Measurements from ENCODE around the gene SLC22A16. TPM values are rescaled to one million over a fixed set of nuclear protein-coding genes. Genes with fewer than 3 reads are reported as not detected.

SLC22A16 gene
- total and polyA plus RNA-seq, 2 of the 13 experiments (the other 11 are each of a cell fraction or from before 2014, with no cell fraction given): 0.04 TPM; not detected in 1

DNA sequence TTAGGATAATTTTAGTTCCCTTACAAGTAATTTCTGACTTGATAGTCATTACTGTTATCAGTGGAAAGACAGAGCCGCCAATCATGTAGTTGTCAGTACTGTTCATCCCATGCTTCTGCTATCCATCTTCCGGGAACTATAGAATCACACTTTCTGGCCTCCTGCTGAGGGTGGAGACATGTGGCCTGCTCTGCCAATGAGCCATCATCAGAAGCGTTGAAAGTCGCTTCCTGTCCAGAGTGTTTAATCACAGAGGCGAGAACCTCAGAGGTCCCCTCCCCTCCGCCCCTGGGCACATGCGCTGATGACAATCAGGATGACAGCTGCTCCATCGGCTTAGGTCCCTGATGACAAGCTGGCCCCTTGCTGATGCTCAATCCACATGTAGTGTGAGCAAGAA, 64.1 kb downstream of the SLC22A16 start:
- intact Hi-C loops (cut with micrococcal nuclease; ENCODE audit: unreplicated experiment): no loop called here
- in situ Hi-C loops (cut with HindIII; ENCODE audit: extremely low pct_ligation_motif_present, low pct_unique_long_range_greater_than_20kb): no loop called here
- Histone ChIP-seq H3K27me3 (ENCODE audit: control insufficient read depth in 1 of 2, insufficient read depth in 2 of 2, low read length in 2 of 2) (no peaks in the 10 kb centered on the region; a peak in 1 of 5 replicates), H4K20me1 (ENCODE audit: insufficient read depth, low read length) (no peaks in the 10 kb centered on the region), H3K79me2 (ENCODE audit: insufficient read depth, low read length) (no peaks in the 10 kb centered on the region), H3K9ac (ENCODE audit: insufficient read depth, low read depth, low read length) (no peak overlapping the region), H3K4me2 (ENCODE audit: low read depth, low read length) (no peak overlapping the region), H3K9me3 (ENCODE audit: low read length) (no peaks in the 10 kb centered on the region), H3K4me3 (replicated peaks in 1 of 3; ENCODE audit: insufficient read depth in 1 of 3, low read depth in 2 of 3, low read length in 3 of 3) (no peak overlapping the region), H2AFZ (ENCODE audit: low read length) (no peak overlapping the region), H3K27ac (ENCODE audit: extremely low read length, insufficient read depth, low read length) (no peak overlapping the region), H3K36me3 (replicated peaks in 1 of 2; ENCODE audit: control insufficient read depth in 1 of 2, insufficient read depth in 2 of 2, low read length in 2 of 2) (0 out of 5 replicates have a peak, but pooled peaks cover 0 to 4% of the 10 kb centered on the region in 2 experiments), H3K4me1 (ENCODE audit: insufficient read depth, low read length) (peaks cover 21% of the 10 kb centered on the region)
- POLR2A ChIA-PET: no interaction called here
- TF ChIP-seq MAFK (conservative IDR thresholded peaks at IDR 0.05 in 1 of 2, IDR thresholded peaks at IDR 0.05 in 1 of 2; ENCODE audit: low read length in 2 of 2): no peak
- TF ChIP-seq, protein P1, sequence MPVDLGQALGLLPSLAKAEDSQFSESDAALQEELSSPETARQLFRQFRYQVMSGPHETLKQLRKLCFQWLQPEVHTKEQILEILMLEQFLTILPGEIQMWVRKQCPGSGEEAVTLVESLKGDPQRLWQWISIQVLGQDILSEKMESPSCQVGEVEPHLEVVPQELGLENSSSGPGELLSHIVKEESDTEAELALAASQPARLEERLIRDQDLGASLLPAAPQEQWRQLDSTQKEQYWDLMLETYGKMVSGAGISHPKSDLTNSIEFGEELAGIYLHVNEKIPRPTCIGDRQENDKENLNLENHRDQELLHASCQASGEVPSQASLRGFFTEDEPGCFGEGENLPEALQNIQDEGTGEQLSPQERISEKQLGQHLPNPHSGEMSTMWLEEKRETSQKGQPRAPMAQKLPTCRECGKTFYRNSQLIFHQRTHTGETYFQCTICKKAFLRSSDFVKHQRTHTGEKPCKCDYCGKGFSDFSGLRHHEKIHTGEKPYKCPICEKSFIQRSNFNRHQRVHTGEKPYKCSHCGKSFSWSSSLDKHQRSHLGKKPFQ (CRISPR knock-in tag; IDR thresholded peaks at IDR 0.05; ENCODE audit: insufficient replicate concordance): no peak
- TF ChIP-seq, protein P2, sequence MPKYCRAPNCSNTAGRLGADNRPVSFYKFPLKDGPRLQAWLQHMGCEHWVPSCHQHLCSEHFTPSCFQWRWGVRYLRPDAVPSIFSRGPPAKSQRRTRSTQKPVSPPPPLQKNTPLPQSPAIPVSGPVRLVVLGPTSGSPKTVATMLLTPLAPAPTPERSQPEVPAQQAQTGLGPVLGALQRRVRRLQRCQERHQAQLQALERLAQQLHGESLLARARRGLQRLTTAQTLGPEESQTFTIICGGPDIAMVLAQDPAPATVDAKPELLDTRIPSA (CRISPR knock-in tag; IDR thresholded peaks at IDR 0.05; ENCODE audit: borderline replicate concordance): no peak
- TF ChIP-seq, protein P3, sequence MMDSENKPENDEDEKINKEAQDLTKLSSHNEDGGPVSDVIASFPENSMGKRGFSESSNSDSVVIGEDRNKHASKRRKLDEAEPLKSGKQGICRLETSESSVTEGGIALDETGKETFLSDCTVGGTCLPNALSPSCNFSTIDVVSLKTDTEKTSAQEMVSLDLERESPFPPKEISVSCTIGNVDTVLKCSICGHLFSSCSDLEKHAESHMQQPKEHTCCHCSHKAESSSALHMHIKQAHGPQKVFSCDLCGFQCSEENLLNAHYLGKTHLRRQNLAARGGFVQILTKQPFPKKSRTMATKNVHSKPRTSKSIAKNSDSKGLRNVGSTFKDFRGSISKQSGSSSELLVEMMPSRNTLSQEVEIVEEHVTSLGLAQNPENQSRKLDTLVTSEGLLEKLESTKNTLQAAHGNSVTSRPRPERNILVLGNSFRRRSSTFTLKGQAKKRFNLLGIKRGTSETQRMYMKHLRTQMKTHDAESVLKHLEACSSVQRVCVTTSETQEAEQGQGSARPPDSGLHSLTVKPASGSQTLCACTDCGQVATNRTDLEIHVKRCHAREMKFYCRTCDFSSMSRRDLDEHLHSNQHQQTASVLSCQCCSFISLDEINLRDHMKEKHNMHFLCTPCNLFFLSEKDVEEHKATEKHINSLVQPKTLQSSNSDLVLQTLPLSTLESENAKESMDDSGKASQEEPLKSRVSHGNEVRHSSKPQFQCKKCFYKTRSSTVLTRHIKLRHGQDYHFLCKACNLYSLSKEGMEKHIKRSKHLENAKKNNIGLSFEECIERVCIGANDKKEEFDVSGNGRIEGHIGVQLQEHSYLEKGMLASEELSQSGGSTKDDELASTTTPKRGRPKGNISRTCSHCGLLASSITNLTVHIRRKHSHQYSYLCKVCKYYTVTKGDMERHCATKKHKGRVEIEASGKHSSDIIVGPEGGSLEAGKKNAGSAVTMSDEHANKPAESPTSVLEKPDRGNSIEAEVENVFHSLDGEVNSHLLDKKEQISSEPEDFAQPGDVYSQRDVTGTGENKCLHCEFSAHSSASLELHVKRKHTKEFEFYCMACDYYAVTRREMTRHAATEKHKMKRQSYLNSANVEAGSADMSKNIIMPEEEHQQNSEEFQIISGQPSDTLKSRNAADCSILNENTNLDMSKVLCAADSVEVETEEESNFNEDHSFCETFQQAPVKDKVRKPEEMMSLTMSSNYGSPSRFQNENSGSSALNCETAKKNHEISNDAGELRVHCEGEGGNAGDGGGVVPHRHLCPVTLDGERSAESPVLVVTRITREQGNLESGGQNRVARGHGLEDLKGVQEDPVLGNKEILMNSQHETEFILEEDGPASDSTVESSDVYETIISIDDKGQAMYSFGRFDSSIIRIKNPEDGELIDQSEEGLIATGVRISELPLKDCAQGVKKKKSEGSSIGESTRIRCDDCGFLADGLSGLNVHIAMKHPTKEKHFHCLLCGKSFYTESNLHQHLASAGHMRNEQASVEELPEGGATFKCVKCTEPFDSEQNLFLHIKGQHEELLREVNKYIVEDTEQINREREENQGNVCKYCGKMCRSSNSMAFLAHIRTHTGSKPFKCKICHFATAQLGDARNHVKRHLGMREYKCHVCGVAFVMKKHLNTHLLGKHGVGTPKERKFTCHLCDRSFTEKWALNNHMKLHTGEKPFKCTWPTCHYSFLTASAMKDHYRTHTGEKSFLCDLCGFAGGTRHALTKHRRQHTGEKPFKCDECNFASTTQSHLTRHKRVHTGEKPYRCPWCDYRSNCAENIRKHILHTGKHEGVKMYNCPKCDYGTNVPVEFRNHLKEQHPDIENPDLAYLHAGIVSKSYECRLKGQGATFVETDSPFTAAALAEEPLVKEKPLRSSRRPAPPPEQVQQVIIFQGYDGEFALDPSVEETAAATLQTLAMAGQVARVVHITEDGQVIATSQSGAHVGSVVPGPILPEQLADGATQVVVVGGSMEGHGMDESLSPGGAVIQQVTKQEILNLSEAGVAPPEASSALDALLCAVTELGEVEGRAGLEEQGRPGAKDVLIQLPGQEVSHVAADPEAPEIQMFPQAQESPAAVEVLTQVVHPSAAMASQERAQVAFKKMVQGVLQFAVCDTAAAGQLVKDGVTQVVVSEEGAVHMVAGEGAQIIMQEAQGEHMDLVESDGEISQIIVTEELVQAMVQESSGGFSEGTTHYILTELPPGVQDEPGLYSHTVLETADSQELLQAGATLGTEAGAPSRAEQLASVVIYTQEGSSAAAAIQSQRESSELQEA (CRISPR knock-in tag; IDR thresholded peaks at IDR 0.05; ENCODE audit: not compliant biosample characterization): no peak
- TF ChIP-seq, protein P4, sequence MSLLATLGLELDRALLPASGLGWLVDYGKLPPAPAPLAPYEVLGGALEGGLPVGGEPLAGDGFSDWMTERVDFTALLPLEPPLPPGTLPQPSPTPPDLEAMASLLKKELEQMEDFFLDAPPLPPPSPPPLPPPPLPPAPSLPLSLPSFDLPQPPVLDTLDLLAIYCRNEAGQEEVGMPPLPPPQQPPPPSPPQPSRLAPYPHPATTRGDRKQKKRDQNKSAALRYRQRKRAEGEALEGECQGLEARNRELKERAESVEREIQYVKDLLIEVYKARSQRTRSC (CRISPR knock-in tag; IDR thresholded peaks at IDR 0.05; ENCODE audit: low read depth): no peak
- TF ChIP-seq ZNF124 (CRISPR knock-in tag; IDR thresholded peaks at IDR 0.05): no peak
- DNase-seq (ENCODE audit: low spot score) (no peak), ATAC-seq (no peak), FAIRE-seq (no peak)
- 98% methylated on average over 8 of the region's 8 CpGs for WGBS (ENCODE audit: low lambda C conversion rate)
- CTCF ChIA-PET (ENCODE audit: low intra/inter-chr PET ratio, low total read pairs): no interaction called here
- no TSS peak for BruUV-seq (replicated peaks)

Measured in HepG2 (cell line).